H9 (cell line): ENCODE results near the gene DOK6. TPM values are rescaled to one million over a fixed set of nuclear protein-coding genes. Genes with fewer than 3 reads are reported as not detected.

Experiments
- DNase-seq: peaks from one replicate; pipeline ENCODE4 v3.0.0-alpha.2; 2017
- H2AFZ ChIP-seq: one replicate; pipeline ENCODE4 v1.6.1; 2013; ENCODE audit warnings: mild to moderate bottlenecking, low read length, control low read depth, moderate library complexity
- H2AK5ac ChIP-seq: 2 replicates; pipeline ENCODE4 v1.6.1; 2013; ENCODE audit warnings: low read length, control low read depth, mixed read lengths; ENCODE audit not compliant: insufficient read length
- H2BK120ac ChIP-seq: one replicate; pipeline ENCODE4 v1.6.1; 2013; ENCODE audit warnings: low read depth, mild to moderate bottlenecking, low read length, control low read depth, inconsistent platforms; ENCODE audit not compliant: poor library complexity, severe bottlenecking
- H2BK12ac ChIP-seq: 2 replicates; pipeline ENCODE4 v1.6.1; 2013; ENCODE audit warnings: low read length, control low read depth, mixed read lengths, low read depth; ENCODE audit not compliant: insufficient read length
- H2BK15ac ChIP-seq: 2 replicates; pipeline ENCODE4 v1.6.1; 2013; ENCODE audit warnings: low read depth, low read length, control low read depth
- H2BK20ac ChIP-seq: one replicate; pipeline ENCODE4 v1.6.1; 2013; ENCODE audit warnings: low read depth, mild to moderate bottlenecking, low read length, control low read depth, inconsistent platforms; ENCODE audit not compliant: poor library complexity, severe bottlenecking
- H2BK5ac ChIP-seq: 2 replicates; pipeline ENCODE4 v1.6.1; 2013; ENCODE audit warnings: low read length, control low read depth, mixed read lengths; ENCODE audit not compliant: insufficient read length
- H3K14ac ChIP-seq: 2 replicates; pipeline ENCODE4 v1.6.1; 2013; ENCODE audit warnings: low read length, control low read depth; ENCODE audit not compliant: insufficient read depth
- H3K18ac ChIP-seq: 2 replicates; pipeline ENCODE4 v1.6.1; 2013; ENCODE audit warnings: low read depth, mild to moderate bottlenecking, mixed read lengths, low read length, control low read depth; ENCODE audit not compliant: insufficient read length
- H3K23ac ChIP-seq: 2 replicates; pipeline ENCODE4 v1.6.1; 2013; ENCODE audit warnings: low read length, control low read depth, mixed read lengths, low read depth; ENCODE audit not compliant: insufficient read length
- H3K23me2 ChIP-seq: 2 replicates; pipeline ENCODE4 v1.6.1; 2013; ENCODE audit warnings: low read depth, mild to moderate bottlenecking, mixed read lengths, low read length, control low read depth; ENCODE audit not compliant: insufficient read length, poor library complexity, severe bottlenecking
- H3K27ac ChIP-seq: 2 replicates; pipeline ENCODE4 v1.5.1; 2013; ENCODE audit warnings: low read length, control low read depth, mixed read lengths, low read depth; ENCODE audit not compliant: insufficient read length
- H3K27me3 ChIP-seq: 2 replicates; pipeline ENCODE4 v1.6.1; 2013; ENCODE audit warnings: low read length, control low read depth, inconsistent platforms; ENCODE audit not compliant: insufficient read depth
- H3K4ac ChIP-seq: 2 replicates; pipeline ENCODE4 v1.6.1; 2013; ENCODE audit warnings: low read depth, mild to moderate bottlenecking, control low read depth, inconsistent platforms, low read length, moderate library complexity
- H3K4me1 ChIP-seq: 2 replicates; pipeline ENCODE4 v1.6.1; 2013; ENCODE audit warnings: low read length, control low read depth, inconsistent platforms; ENCODE audit not compliant: insufficient read depth
- H3K4me2 ChIP-seq: 2 replicates; pipeline ENCODE4 v1.6.1; 2013; ENCODE audit warnings: low read length, control low read depth, mixed read lengths; ENCODE audit not compliant: insufficient read length, insufficient read depth
- H3K56ac ChIP-seq: 2 replicates; pipeline ENCODE4 v1.6.1; 2013; ENCODE audit warnings: low read depth, mild to moderate bottlenecking, mixed read lengths, low read length, control low read depth; ENCODE audit not compliant: insufficient read length
- H3K79me1 ChIP-seq: 2 replicates; pipeline ENCODE4 v1.6.1; 2013; ENCODE audit warnings: low read depth, mild to moderate bottlenecking, moderate library complexity, low read length, control low read depth, inconsistent platforms; ENCODE audit not compliant: insufficient read depth, poor library complexity, severe bottlenecking
- H3K79me2 ChIP-seq: 2 replicates; pipeline ENCODE4 v1.6.1; 2013; ENCODE audit warnings: low read length, control low read depth, inconsistent platforms; ENCODE audit not compliant: insufficient read depth
- H3K9ac ChIP-seq: 2 replicates; pipeline ENCODE4 v1.6.1; 2013; ENCODE audit warnings: low read length, control low read depth, mixed read lengths; ENCODE audit not compliant: insufficient read length; ENCODE audit errors: extremely low read depth
- H3K9me3 ChIP-seq: one replicate; pipeline ENCODE4 v1.6.1; 2013; ENCODE audit warnings: low read depth, low read length, inconsistent platforms; ENCODE audit not compliant: control insufficient read depth
- H3T11ph ChIP-seq: one replicate; pipeline ENCODE4 v1.6.1; 2013; ENCODE audit warnings: mild to moderate bottlenecking, low read length, control low read depth, inconsistent platforms
- H4K20me1 ChIP-seq: one replicate; pipeline ENCODE4 v1.6.1; 2013; ENCODE audit not compliant: control insufficient read depth, insufficient read length, insufficient read depth
- H4K5ac ChIP-seq: 2 replicates; pipeline ENCODE4 v1.6.1; 2013; ENCODE audit warnings: low read depth, mild to moderate bottlenecking, mixed read lengths, low read length, control low read depth; ENCODE audit not compliant: insufficient read length
- H4K8ac ChIP-seq: replicated peaks from 2 replicates; pipeline ENCODE4 v1.6.1; 2013; ENCODE audit warnings: low read length, control low read depth, mixed read lengths, low read depth; ENCODE audit not compliant: insufficient read length
- H4K91ac ChIP-seq: 2 replicates; pipeline ENCODE4 v1.6.1; 2013; ENCODE audit warnings: low read depth, mild to moderate bottlenecking, moderate library complexity, mixed read lengths, low read length, control low read depth; ENCODE audit not compliant: insufficient read length
- H3K27ac Mint-ChIP-seq, 3 experiments: 2 replicates in 2 of 3; 3 replicates in 1 of 3; pipeline ENCODE4 v1.8.0; 2020 to 2021; ENCODE audit warnings: mixed read lengths in 3 of 3, mild to moderate bottlenecking in 1 of 3, moderate library complexity in 1 of 3
- H3K27me3 Mint-ChIP-seq: 2 replicates; pipeline ENCODE4 v1.8.0; 2021; ENCODE audit warnings: low read depth, mild to moderate bottlenecking, moderate library complexity, mixed read lengths
- H3K36me3 Mint-ChIP-seq, 3 experiments: 2 replicates in 2 of 3; 3 replicates in 1 of 3; pipeline ENCODE4 v1.8.0; 2020 to 2021; ENCODE audit warnings: low read depth in 3 of 3, mixed read lengths in 3 of 3; ENCODE audit not compliant: insufficient read depth in 1 of 3
- H3K4me1 Mint-ChIP-seq, 2 experiments: 2 replicates each; pipeline ENCODE4 v1.8.0; 2020; ENCODE audit warnings: mixed read lengths in 2 of 2
- H3K4me3 Mint-ChIP-seq, 2 experiments: 2 replicates in 1 of 2; 3 replicates in 1 of 2; pipeline ENCODE4 v1.8.0; 2020 to 2021; ENCODE audit warnings: mild to moderate bottlenecking in 2 of 2, mixed read lengths in 2 of 2, moderate library complexity in 1 of 2
- H3K9me3 Mint-ChIP-seq, 2 experiments: 2 replicates in 1 of 2; 3 replicates in 1 of 2; pipeline ENCODE4 v1.8.0; 2020; ENCODE audit warnings: mild to moderate bottlenecking in 2 of 2, mixed read lengths in 2 of 2, moderate library complexity in 1 of 2
- CTCF ChIP-seq: fragments of 200-600 bp; sonication (generic); conservative IDR thresholded peaks from 3 replicates; pipeline ENCODE4 v1.8.0; 2021; ENCODE audit warnings: antibody characterized with exemption, mild to moderate bottlenecking
- WGBS: extraction: QIAGEN DNeasy Blood & Tissue Kit; methylation state at CpG from one replicate; pipeline ENCODE4 v1.1.7; 2013; ENCODE audit warnings: missing lambda C conversion rate, low lambda C conversion rate, mixed read lengths; ENCODE audit not compliant: insufficient read length; ENCODE audit errors: extremely low coverage; 5-methylcytosine and 5-hydroxymethylcytosine counted together
- total RNA-seq: library from RNA; stranded (reverse); gene quantifications from 2 replicates; pipeline ENCODE4 v1.2.1, GENCODE V29; 2021

The DOK6 gene
- total RNA-seq, 1 experiment from 2014 or later: 0.20 TPM

- H3K18ac ChIP-seq: no peak overlapping the region
- peaks cover 3 to 7% of the 10 kb centered on the region in 2 experiments; a peak in 3 of 5 replicates for H3K9me3 Mint-ChIP-seq
- no peak overlapping the region for H3K56ac ChIP-seq
- no peak overlapping the region for H2BK120ac ChIP-seq
- no peak overlapping the region for H2BK15ac ChIP-seq
- H3K4me3 Mint-ChIP-seq: no peak overlapping the region
- no peak overlapping the region for H2AK5ac ChIP-seq
- H3K27me3 Mint-ChIP-seq: no peaks in the 10 kb centered on the region
- no peak overlapping the region for H4K5ac ChIP-seq
- no peak overlapping the region for H4K8ac ChIP-seq
- H3K9ac ChIP-seq: no peak overlapping the region
- H4K20me1 ChIP-seq: no peaks in the 10 kb centered on the region
- H3K27ac Mint-ChIP-seq: no peak overlapping the region
- no peaks in the 10 kb centered on the region for H3K23me2 ChIP-seq
- H3T11ph ChIP-seq: no peak overlapping the region
- H2BK12ac ChIP-seq: no peak overlapping the region
- H3K4me2 ChIP-seq: no peak overlapping the region
- TF ChIP-seq CTCF: no peak
- H3K27me3 ChIP-seq: no peaks in the 10 kb centered on the region
- no peaks in the 10 kb centered on the region for H3K4me1 Mint-ChIP-seq
- no peaks in the 10 kb centered on the region for H3K79me1 ChIP-seq
- H3K36me3 Mint-ChIP-seq: peaks cover 0 to 2% (median 0%) of the 10 kb centered on the region in 3 experiments; a peak in 1 of 7 replicates
- H3K27ac ChIP-seq: no peak overlapping the region
- DNase-seq: no peak
- H2AFZ ChIP-seq: no peak overlapping the region
- no peak overlapping the region for H3K23ac ChIP-seq
- no peak overlapping the region for H4K91ac ChIP-seq
- H3K4ac ChIP-seq: no peak overlapping the region
- no peak overlapping the region for H2BK20ac ChIP-seq
- no peaks in the 10 kb centered on the region for H3K9me3 ChIP-seq
- H3K14ac ChIP-seq: no peak overlapping the region
- no peak overlapping the region for H2BK5ac ChIP-seq
- no peaks in the 10 kb centered on the region for H3K79me2 ChIP-seq
- no peaks in the 10 kb centered on the region for H3K4me1 ChIP-seq
- no CpG with 5 or more reads among the region's 4 CpGs for WGBS
Observed at GRCh38 chr18:69820538-69820937, 419.9 kb downstream of the DOK6 start.
